Measurements from ENCODE around the gene CENPS.
"Not testable (repeated sequence)": the region's sequence is repeated elsewhere in the genome, so short reads cannot be mapped to it uniquely, and the experiment has no call there.

CENPS gene

DNA sequence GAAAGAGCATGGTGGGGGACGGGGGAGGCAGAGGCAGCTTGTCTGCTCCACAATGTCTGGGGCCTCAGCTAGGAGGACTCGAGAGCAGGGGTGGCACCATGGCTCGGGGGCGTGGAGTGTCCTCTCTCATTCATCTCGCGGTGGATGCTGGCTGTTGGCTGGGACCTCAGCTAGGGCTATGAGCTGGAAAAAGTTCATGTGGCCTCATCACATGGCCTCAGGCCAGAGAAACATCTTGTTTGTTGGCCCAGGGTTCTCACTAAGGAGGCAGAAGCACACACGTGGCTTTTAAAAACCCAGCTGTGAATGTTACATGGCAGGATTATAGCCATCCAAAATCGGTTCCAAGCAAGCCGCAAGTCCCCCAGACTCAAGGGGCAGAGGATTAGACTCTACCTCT is 6.2 kb upstream of the CENPS start:
- H3K4me3 ChIP-seq (ENCODE audit: low read length) = no peak overlapping the region
- H3K9me3 ChIP-seq (ENCODE audit: control insufficient read depth, low read depth, low read length) = no peaks in the 10 kb centered on the region
- H3K27me3 ChIP-seq (ENCODE audit: control insufficient read depth, insufficient read depth, low read length) = no peaks in the 10 kb centered on the region
- no peaks in the 10 kb centered on the region for H3K4me1 ChIP-seq (ENCODE audit: control insufficient read depth, low read depth, low read length)
- no peak overlapping the region for H3K9ac ChIP-seq (ENCODE audit: low read length)
- peaks cover 24% of the 10 kb centered on the region for H3K36me3 ChIP-seq (ENCODE audit: control insufficient read depth, low read depth, low read length)
- no peak overlapping the region for H3K27ac ChIP-seq (ENCODE audit: low read length)

DNA sequence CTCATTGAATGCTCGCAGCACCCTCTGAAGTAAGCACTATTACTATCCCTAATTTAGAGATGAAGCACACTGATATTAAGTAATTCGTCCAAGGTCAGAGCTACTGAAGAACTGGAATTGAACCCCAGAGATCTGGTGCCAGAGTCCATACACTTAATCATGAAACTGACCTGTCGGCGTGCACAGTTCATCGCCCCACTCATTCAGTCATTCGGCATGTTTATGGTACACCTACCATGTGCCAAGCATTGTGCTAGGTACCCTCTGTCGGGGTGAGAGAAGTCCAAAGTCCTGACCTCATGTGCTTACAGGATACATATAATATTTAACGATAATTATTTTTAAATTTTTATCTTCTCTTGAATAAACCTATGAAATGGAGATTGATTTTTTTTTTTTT is 5.6 kb upstream of the CENPS start:
- Histone ChIP-seq H3K36me3 (ENCODE audit: control insufficient read depth, low read depth, low read length) (peaks cover 18% of the 10 kb centered on the region), H3K27ac (ENCODE audit: low read length) (no peak overlapping the region), H3K9ac (ENCODE audit: low read length) (no peak overlapping the region), H3K27me3 (ENCODE audit: control insufficient read depth, insufficient read depth, low read length) (no peaks in the 10 kb centered on the region), H3K4me1 (ENCODE audit: control insufficient read depth, low read depth, low read length) (no peaks in the 10 kb centered on the region), H3K4me3 (ENCODE audit: low read length) (no peak overlapping the region), H3K9me3 (ENCODE audit: control insufficient read depth, low read depth, low read length) (no peaks in the 10 kb centered on the region)

DNA sequence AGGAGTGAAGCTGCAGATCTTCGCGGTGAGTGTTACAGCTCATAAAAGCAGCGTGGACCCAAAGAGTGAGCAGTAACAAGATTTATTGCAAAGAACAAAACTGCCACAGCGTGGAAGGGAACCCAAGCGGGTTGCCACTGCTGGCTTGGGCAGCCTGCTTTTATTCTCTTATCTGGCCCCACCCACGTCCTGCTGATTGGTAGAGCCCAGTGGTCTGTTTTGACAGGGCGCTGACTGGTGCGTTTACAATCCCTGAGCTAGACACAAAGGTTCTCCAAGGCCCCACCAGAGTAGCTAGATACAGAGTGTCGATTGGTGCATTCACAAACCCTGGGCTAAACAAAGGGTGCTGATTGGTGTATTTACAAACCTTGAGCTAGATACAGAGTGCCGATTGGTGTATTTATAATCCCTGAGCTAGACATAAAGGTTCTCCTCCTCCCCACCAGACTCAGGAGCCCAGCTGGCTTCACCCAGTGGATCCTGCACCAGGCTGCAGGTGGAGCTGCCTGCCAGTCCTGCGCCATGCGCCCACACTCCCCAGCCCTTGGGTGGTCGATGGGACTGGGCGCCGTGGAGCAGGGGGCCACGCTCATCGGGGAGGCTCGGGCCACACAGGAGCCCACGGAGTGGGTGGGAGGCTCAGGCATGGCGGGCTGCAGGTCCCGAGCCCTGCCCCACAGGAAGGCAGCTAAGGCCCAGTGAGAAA is 4.3 kb upstream of the CENPS start:
- not testable (repeated sequence) for H3K27me3 ChIP-seq (ENCODE audit: control insufficient read depth, insufficient read depth, low read length); H3K9me3 ChIP-seq (ENCODE audit: control insufficient read depth, low read depth, low read length); H3K36me3 ChIP-seq (ENCODE audit: control insufficient read depth, low read depth, low read length); H3K27ac ChIP-seq (ENCODE audit: low read length); H3K4me1 ChIP-seq (ENCODE audit: control insufficient read depth, low read depth, low read length); H3K9ac ChIP-seq (ENCODE audit: low read length); H3K4me3 ChIP-seq (ENCODE audit: low read length)

DNA sequence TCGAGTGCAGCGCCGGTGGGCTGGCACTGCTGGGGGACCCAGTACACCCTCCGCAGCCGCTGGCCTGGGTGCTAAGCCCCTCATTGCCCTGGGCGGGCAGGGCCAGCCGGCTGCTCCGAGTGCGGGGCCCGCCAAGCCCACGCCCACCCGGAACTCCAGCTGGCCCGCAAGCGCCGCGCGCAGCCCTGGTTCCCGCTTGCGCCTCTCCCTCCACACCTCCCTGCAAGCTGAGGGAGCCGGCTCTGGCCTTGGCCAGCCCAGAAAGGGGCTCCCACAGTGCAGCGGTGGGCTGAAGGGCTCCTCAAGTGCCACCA is 3.7 kb upstream of the CENPS start:
- H3K36me3 ChIP-seq (ENCODE audit: control insufficient read depth, low read depth, low read length); H3K9ac ChIP-seq (ENCODE audit: low read length); H3K4me1 ChIP-seq (ENCODE audit: control insufficient read depth, low read depth, low read length); H3K4me3 ChIP-seq (ENCODE audit: low read length); H3K27me3 ChIP-seq (ENCODE audit: control insufficient read depth, insufficient read depth, low read length); H3K9me3 ChIP-seq (ENCODE audit: control insufficient read depth, low read depth, low read length); H3K27ac ChIP-seq (ENCODE audit: low read length): not testable (repeated sequence)

DNA sequence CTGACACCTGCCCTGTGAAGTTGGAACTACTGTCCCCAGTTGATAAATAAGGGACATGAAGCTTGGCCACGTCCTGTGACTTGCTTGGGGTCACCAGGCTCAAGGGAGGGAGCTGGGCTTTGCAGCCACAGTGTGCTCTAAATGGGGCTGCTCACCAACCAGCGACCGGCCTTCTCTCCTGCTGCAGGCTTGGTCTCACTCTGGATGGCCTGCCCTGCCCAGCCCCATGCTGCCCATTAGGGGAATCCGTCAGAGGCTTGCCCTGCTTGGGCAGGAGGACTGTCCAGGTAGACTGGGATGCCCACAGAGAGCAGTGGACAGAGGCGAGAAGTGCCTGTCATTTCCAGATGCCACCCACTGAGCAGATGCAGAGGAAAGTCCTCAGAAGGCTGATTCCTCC is 1.2 kb upstream of the CENPS start:
- Histone ChIP-seq H3K4me3 (ENCODE audit: low read length) (no peak overlapping the region), H3K36me3 (ENCODE audit: control insufficient read depth, low read depth, low read length) (no peaks in the 10 kb centered on the region), H3K4me1 (ENCODE audit: control insufficient read depth, low read depth, low read length) (no peaks in the 10 kb centered on the region), H3K9ac (ENCODE audit: low read length) (no peak overlapping the region), H3K27me3 (ENCODE audit: control insufficient read depth, insufficient read depth, low read length) (no peaks in the 10 kb centered on the region), H3K9me3 (ENCODE audit: control insufficient read depth, low read depth, low read length) (no peaks in the 10 kb centered on the region), H3K27ac (ENCODE audit: low read length) (no peak overlapping the region)

DNA sequence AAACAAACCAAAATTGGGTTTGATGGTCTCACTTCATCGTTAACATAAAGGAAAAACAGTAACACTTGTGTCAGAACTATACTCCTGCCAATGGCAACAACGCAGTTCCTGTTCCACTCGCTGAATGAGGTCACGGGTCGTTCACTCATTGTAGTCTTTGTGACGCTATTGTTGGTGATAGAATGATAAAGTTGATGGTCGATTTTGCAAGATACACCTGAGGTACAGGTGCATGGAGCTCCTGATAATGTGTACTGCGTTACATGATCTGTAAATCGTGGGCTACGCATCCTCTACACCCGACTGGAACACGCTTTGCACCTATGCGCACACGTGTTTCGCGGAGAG is 391 bp upstream of the CENPS start:
- peak overlapping the region; percentile 86 for H3K4me3 ChIP-seq (ENCODE audit: low read length)
- H3K27me3 ChIP-seq (ENCODE audit: control insufficient read depth, insufficient read depth, low read length) = no peaks in the 10 kb centered on the region
- H3K27ac ChIP-seq (ENCODE audit: low read length) = no peak overlapping the region
- no peaks in the 10 kb centered on the region for H3K36me3 ChIP-seq (ENCODE audit: control insufficient read depth, low read depth, low read length)
- peak overlapping the region; percentile 80 for H3K9ac ChIP-seq (ENCODE audit: low read length)
- no peaks in the 10 kb centered on the region for H3K4me1 ChIP-seq (ENCODE audit: control insufficient read depth, low read depth, low read length)
- no peaks in the 10 kb centered on the region for H3K9me3 ChIP-seq (ENCODE audit: control insufficient read depth, low read depth, low read length)

DNA sequence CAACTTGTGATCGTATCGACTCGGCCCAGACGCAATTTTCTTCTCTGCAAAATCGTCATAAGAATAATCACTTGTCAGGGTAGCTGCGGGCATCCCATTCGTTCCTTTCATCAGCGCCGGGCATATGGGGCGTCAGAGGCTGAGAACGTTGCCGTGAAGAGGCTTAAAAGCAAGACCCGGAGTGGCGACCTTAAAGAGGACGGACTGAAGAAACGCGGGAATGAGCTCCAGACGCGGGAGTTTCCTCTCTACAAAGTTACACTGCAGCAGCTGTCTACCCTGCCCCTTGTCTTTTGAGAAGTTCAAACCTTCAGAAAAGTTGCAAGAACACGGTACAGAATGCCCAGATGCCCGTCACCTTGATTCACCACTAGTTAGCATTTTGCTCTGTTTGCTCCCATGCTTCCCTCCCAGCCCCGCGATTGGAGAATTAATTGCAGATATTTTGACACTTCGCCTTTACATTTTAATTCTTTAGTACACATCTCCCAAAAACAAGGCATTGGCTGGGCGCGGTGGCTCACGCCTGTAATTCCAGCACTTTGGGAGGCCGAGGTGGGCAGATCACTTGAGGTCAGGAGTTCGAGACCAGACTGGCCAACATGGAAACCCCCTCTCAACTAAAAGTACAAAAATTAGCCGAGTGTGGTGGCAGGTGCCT is 967 bp downstream of the CENPS start:
- H3K36me3 ChIP-seq (ENCODE audit: control insufficient read depth, low read depth, low read length) = no peaks in the 10 kb centered on the region
- H3K4me3 ChIP-seq (ENCODE audit: low read length) = peak overlapping the region; percentile 86
- no peak overlapping the region for H3K27ac ChIP-seq (ENCODE audit: low read length)
- H3K27me3 ChIP-seq (ENCODE audit: control insufficient read depth, insufficient read depth, low read length) = no peaks in the 10 kb centered on the region
- no peaks in the 10 kb centered on the region for H3K4me1 ChIP-seq (ENCODE audit: control insufficient read depth, low read depth, low read length)
- H3K9ac ChIP-seq (ENCODE audit: low read length) = peak overlapping the region; percentile 80
- no peaks in the 10 kb centered on the region for H3K9me3 ChIP-seq (ENCODE audit: control insufficient read depth, low read depth, low read length)

DNA sequence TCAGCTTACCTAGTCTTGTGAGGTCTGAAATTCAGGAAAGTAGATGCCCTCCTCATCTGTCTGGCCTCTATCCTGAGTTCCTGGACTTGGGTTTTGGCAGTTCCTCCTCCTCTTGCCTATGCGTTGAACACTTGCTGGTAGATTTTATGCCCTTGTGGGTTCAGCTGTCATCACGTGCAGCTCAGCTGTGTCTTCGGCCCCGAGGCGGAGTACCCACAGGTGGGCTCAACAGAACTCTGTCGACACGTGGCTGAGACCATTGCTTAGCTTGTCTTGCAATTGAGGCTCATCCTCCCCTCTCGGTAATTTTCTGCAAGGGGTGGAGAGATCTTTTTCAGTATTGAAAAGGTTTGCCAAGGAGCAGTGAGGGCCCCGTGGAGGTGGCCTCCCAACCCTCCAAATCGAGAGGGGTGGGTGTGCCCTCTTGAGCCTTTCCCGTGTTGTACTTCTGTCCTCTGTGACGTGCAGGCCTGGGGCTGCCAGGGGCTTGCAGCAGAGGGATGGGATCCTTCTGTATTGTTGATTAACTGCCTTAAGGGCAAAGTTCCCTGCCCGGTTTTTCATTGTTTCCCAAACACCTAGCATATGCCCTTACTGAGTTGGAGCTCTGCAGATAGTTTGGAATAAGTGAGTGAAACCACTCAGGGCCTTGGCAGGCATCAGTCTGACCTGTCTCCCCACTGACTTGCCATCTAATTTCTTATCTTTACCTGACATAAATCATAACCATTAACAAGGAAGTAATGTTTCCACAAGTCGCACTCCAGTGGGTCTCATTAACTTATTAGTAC is 2.9 kb downstream of the CENPS start:
- no peak overlapping the region for H3K27ac ChIP-seq (ENCODE audit: low read length)
- H3K9me3 ChIP-seq (ENCODE audit: control insufficient read depth, low read depth, low read length) = no peaks in the 10 kb centered on the region
- no peaks in the 10 kb centered on the region for H3K36me3 ChIP-seq (ENCODE audit: control insufficient read depth, low read depth, low read length)
- H3K4me3 ChIP-seq (ENCODE audit: low read length) = no peak overlapping the region
- H3K27me3 ChIP-seq (ENCODE audit: control insufficient read depth, insufficient read depth, low read length) = no peaks in the 10 kb centered on the region
- no peak overlapping the region for H3K9ac ChIP-seq (ENCODE audit: low read length)
- H3K4me1 ChIP-seq (ENCODE audit: control insufficient read depth, low read depth, low read length) = no peaks in the 10 kb centered on the region

DNA sequence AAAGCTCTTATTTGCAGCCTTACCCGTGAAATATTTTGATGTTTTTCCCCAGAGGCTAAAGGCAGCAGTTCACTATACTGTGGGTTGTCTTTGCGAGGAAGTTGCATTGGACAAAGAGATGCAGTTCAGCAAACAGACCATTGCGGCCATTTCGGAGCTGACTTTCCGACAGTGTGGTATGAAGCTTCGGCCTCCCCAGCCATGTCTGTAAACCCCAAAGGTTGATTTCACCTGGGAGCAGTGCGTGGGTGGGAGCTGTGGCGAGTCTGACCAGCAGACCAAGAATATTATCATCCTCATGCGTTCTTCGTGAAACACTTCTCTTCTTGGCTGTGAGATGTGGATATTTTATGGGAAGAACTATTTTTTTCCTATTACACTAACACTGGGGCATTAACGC is 3.6 kb downstream of the CENPS start:
- no peak overlapping the region for H3K4me3 ChIP-seq (ENCODE audit: low read length)
- H3K4me1 ChIP-seq (ENCODE audit: control insufficient read depth, low read depth, low read length) = no peaks in the 10 kb centered on the region
- H3K9ac ChIP-seq (ENCODE audit: low read length) = no peak overlapping the region
- H3K27ac ChIP-seq (ENCODE audit: low read length) = no peak overlapping the region
- no peaks in the 10 kb centered on the region for H3K27me3 ChIP-seq (ENCODE audit: control insufficient read depth, insufficient read depth, low read length)
- no peaks in the 10 kb centered on the region for H3K9me3 ChIP-seq (ENCODE audit: control insufficient read depth, low read depth, low read length)
- no peaks in the 10 kb centered on the region for H3K36me3 ChIP-seq (ENCODE audit: control insufficient read depth, low read depth, low read length)

DNA sequence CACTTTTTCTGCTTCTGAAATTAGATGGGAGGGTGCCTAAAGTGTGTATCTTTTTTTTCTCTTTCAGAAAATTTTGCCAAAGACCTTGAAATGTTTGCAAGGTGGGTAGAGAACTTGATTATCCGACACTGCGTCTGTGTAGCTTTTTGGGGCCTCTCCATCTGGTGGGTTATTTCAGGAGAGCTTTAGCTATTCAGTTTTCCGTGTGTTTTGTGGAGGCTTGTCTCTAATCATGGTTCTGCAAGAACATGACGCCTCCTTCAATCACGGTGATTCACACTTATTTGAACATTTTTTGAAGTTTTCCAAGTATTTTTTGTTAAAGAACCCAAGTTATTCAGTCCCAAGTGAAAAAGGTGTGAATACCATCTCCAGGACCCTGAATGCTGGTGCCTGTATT is 4.4 kb downstream of the CENPS start:
- no peaks in the 10 kb centered on the region for H3K27me3 ChIP-seq (ENCODE audit: control insufficient read depth, insufficient read depth, low read length)
- no peak overlapping the region for H3K27ac ChIP-seq (ENCODE audit: low read length)
- H3K4me1 ChIP-seq (ENCODE audit: control insufficient read depth, low read depth, low read length) = no peaks in the 10 kb centered on the region
- no peaks in the 10 kb centered on the region for H3K36me3 ChIP-seq (ENCODE audit: control insufficient read depth, low read depth, low read length)
- no peaks in the 10 kb centered on the region for H3K9me3 ChIP-seq (ENCODE audit: control insufficient read depth, low read depth, low read length)
- no peak overlapping the region for H3K9ac ChIP-seq (ENCODE audit: low read length)
- no peak overlapping the region for H3K4me3 ChIP-seq (ENCODE audit: low read length)

DNA sequence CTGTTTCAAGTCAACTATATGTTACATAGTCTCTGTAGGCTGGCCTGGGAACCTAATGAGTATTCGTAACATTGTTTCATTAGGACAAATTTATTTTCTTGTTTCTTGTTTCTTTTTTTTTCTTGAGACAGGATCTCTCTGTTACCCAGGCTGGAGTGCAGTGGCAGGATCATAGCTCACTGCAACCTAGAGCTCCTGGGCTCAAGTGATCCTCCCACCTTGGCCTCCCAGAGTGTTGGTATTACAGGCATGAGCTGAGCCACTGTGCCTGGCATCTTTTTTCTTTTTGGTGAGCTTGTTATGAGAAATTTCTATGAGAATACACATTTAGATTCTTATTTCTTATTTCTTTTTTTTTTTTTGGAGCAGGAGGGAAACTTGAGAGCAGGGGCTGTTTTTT is 6.8 kb downstream of the CENPS start:
- no peaks in the 10 kb centered on the region for H3K9me3 ChIP-seq (ENCODE audit: control insufficient read depth, low read depth, low read length)
- H3K27ac ChIP-seq (ENCODE audit: low read length) = no peak overlapping the region
- H3K4me1 ChIP-seq (ENCODE audit: control insufficient read depth, low read depth, low read length) = no peaks in the 10 kb centered on the region
- no peak overlapping the region for H3K9ac ChIP-seq (ENCODE audit: low read length)
- no peaks in the 10 kb centered on the region for H3K27me3 ChIP-seq (ENCODE audit: control insufficient read depth, insufficient read depth, low read length)
- H3K4me3 ChIP-seq (ENCODE audit: low read length) = no peak overlapping the region
- no peaks in the 10 kb centered on the region for H3K36me3 ChIP-seq (ENCODE audit: control insufficient read depth, low read depth, low read length)

DNA sequence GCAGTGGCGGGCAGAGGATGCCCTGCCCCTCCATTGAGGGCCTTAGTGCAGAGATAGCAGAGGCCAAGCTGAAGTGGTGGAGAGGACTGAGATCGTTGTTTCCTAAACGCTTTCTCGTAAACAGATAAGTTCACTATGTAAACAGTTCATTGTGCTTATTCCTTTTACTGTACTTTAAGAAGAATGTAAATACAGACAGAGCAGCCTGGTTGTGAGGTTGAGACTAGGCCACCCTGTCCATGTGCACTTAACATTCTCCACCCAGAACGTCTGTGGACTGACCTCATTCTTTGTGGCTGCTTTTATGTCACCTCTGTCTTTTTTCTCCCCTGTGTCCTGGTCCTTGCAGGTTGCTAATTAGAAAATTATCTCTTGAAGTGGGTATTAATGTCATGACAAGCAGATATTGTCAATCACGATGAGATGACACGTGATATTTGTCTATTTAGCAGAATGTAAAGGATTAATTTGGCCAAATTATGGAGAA is 8.5 kb downstream of the CENPS start:
- Histone ChIP-seq H3K27ac (ENCODE audit: low read length) (no peak overlapping the region), H3K4me3 (ENCODE audit: low read length) (no peak overlapping the region), H3K9me3 (ENCODE audit: control insufficient read depth, low read depth, low read length) (no peaks in the 10 kb centered on the region), H3K27me3 (ENCODE audit: control insufficient read depth, insufficient read depth, low read length) (no peaks in the 10 kb centered on the region), H3K36me3 (ENCODE audit: control insufficient read depth, low read depth, low read length) (no peaks in the 10 kb centered on the region), H3K9ac (ENCODE audit: low read length) (no peak overlapping the region), H3K4me1 (ENCODE audit: control insufficient read depth, low read depth, low read length) (no peaks in the 10 kb centered on the region)

All from iPS-18a (cell line).